ENCODE measurements around the gene SYDE2. TPM values are rescaled to one million over a fixed set of nuclear protein-coding genes. Genes with fewer than 3 reads are reported as not detected.
"Not testable (repeated sequence)": the region's sequence is repeated elsewhere in the genome, so short reads cannot be mapped to it uniquely, and the experiment has no call there.

SYDE2 gene
- total RNA-seq, 2 experiments from 2014 or later: 2.7 to 2.8 TPM

- intact Hi-C loops (cut with micrococcal nuclease): no loop called here
- H3K4me3 Mint-ChIP-seq: no peak overlapping the region
- POLR2A ChIA-PET: no interaction called here
These were observed 47.5 kb downstream of the SYDE2 start for GRCh38 chr1:85153149-85153891.

GRCh38 chr1:85151446-85151845 lies 49.4 kb downstream of the SYDE2 start:
- Mint-ChIP-seq H3K27ac (no peak overlapping the region), H3K4me3 (no peak overlapping the region), H3K4me1 (ENCODE audit: low read depth) (peaks cover 13% of the 10 kb centered on the region), H3K9me3 (no peaks in the 10 kb centered on the region), H3K36me3 (no peaks in the 10 kb centered on the region), H3K27me3 (peaks cover 2% of the 10 kb centered on the region)
- intact Hi-C loops (cut with micrococcal nuclease): no loop called here
- DNase-seq: no peak
- CTCF ChIA-PET: no interaction called here
- POLR2A ChIA-PET: no interaction called here

More at GRCh38 chr1:85153149-85153891, 47.5 kb downstream of the SYDE2 start:
- no peaks in the 10 kb centered on the region for H3K27me3 Mint-ChIP-seq
- H3K4me1 Mint-ChIP-seq (ENCODE audit: low read depth): peaks cover 9% of the 10 kb centered on the region
- no peaks in the 10 kb centered on the region for H3K36me3 Mint-ChIP-seq
- no peaks in the 10 kb centered on the region for H3K9me3 Mint-ChIP-seq
- CTCF ChIA-PET: no interaction called here
- no peak for DNase-seq
- H3K27ac Mint-ChIP-seq: no peak overlapping the region

- Mint-ChIP-seq H3K4me1 (ENCODE audit: low read depth) (peaks cover 13% of the 10 kb centered on the region), H3K27ac (no peak overlapping the region), H3K9me3 (no peaks in the 10 kb centered on the region), H3K27me3 (peaks cover 2% of the 10 kb centered on the region), H3K36me3 (no peaks in the 10 kb centered on the region), H3K4me3 (no peak overlapping the region)
- DNase-seq: no peak
- ChIA-PET POLR2A (no interaction called here), CTCF (no interaction called here)
- intact Hi-C loops (cut with micrococcal nuclease): no loop called here
These were observed 51.0 kb downstream of the SYDE2 start for GRCh38 chr1:85149805-85150204.

GRCh38 chr1:85148524-85149250 lies 52.1 kb downstream of the SYDE2 start:
- Mint-ChIP-seq H3K9me3 (no peaks in the 10 kb centered on the region), H3K4me1 (ENCODE audit: low read depth) (peaks cover 13% of the 10 kb centered on the region), H3K27ac (peak overlapping the region; percentile 24), H3K36me3 (no peaks in the 10 kb centered on the region), H3K27me3 (peaks cover 2% of the 10 kb centered on the region), H3K4me3 (no peak overlapping the region)
- intact Hi-C loops (cut with micrococcal nuclease): no loop called here
- ChIA-PET CTCF (no interaction called here), POLR2A (no interaction called here)
- peak; percentile 24 for DNase-seq

- Mint-ChIP-seq H3K4me1 (ENCODE audit: low read depth) (peaks cover 13% of the 10 kb centered on the region), H3K27ac (no peak overlapping the region), H3K9me3 (no peaks in the 10 kb centered on the region), H3K36me3 (no peaks in the 10 kb centered on the region), H3K27me3 (peaks cover 2% of the 10 kb centered on the region), H3K4me3 (no peak overlapping the region)
- ChIA-PET POLR2A (no interaction called here), CTCF (no interaction called here)
- intact Hi-C loops (cut with micrococcal nuclease): no loop called here
- DNase-seq: no peak
These were observed 53.9 kb downstream of the SYDE2 start for GRCh38 chr1:85146972-85147359.

- POLR2A ChIA-PET; intact Hi-C loops (cut with micrococcal nuclease); CTCF ChIA-PET; DNase-seq; H3K27me3 Mint-ChIP-seq; H3K36me3 Mint-ChIP-seq; H3K9me3 Mint-ChIP-seq; H3K4me3 Mint-ChIP-seq; H3K27ac Mint-ChIP-seq: not testable (repeated sequence)
- peaks cover 13% of the 10 kb centered on the region for H3K4me1 Mint-ChIP-seq (ENCODE audit: low read depth)
These were observed 54.4 kb downstream of the SYDE2 start for GRCh38 chr1:85146298-85146971.

- Mint-ChIP-seq H3K27ac (no peak overlapping the region), H3K27me3 (peaks cover 2% of the 10 kb centered on the region), H3K9me3 (no peaks in the 10 kb centered on the region), H3K4me3 (no peak overlapping the region), H3K4me1 (ENCODE audit: low read depth) (peaks cover 13% of the 10 kb centered on the region), H3K36me3 (no peaks in the 10 kb centered on the region)
- ChIA-PET POLR2A (no interaction called here), CTCF (no interaction called here)
- intact Hi-C loops (cut with micrococcal nuclease): no loop called here
- DNase-seq: no peak
These were observed 56.5 kb downstream of the SYDE2 start for GRCh38 chr1:85144351-85144750.

GRCh38 chr1:85142753-85143152 lies 58.1 kb downstream of the SYDE2 start:
- intact Hi-C loops (cut with micrococcal nuclease): no loop called here
- Mint-ChIP-seq H3K36me3 (no peaks in the 10 kb centered on the region), H3K9me3 (no peaks in the 10 kb centered on the region), H3K4me1 (ENCODE audit: low read depth) (no peaks in the 10 kb centered on the region), H3K4me3 (no peak overlapping the region), H3K27me3 (peaks cover 2% of the 10 kb centered on the region), H3K27ac (no peak overlapping the region)
- DNase-seq: no peak
- ChIA-PET POLR2A (no interaction called here), CTCF (no interaction called here)

GRCh38 chr1:85138439-85138838 lies 62.4 kb downstream of the SYDE2 start:
- POLR2A ChIA-PET; H3K36me3 Mint-ChIP-seq; H3K4me3 Mint-ChIP-seq; intact Hi-C loops (cut with micrococcal nuclease); H3K4me1 Mint-ChIP-seq (ENCODE audit: low read depth); DNase-seq; H3K9me3 Mint-ChIP-seq; H3K27ac Mint-ChIP-seq; H3K27me3 Mint-ChIP-seq: not testable (repeated sequence)
- CTCF ChIA-PET: interaction anchor here (1.4 kb wide), 1 partner anchor 50 kb away, joined by 3 read pairs; no protein-coding TSS in a partner anchor

- intact Hi-C loops (cut with micrococcal nuclease): no loop called here
- ChIA-PET CTCF (interaction anchor here (1.4 kb wide), 1 partner anchor 51 kb away, joined by 3 read pairs; no protein-coding TSS in a partner anchor), POLR2A (no interaction called here)
- H3K27me3 Mint-ChIP-seq: no peaks in the 10 kb centered on the region
- H3K27ac Mint-ChIP-seq: no peak overlapping the region
- no peaks in the 10 kb centered on the region for H3K36me3 Mint-ChIP-seq
- H3K9me3 Mint-ChIP-seq: no peaks in the 10 kb centered on the region
- no peaks in the 10 kb centered on the region for H3K4me1 Mint-ChIP-seq (ENCODE audit: low read depth)
- DNase-seq: no peak
- H3K4me3 Mint-ChIP-seq: no peak overlapping the region
These were observed 63.2 kb downstream of the SYDE2 start for GRCh38 chr1:85137660-85138059.

GRCh38 chr1:85135392-85135798 lies 65.4 kb downstream of the SYDE2 start:
- CTCF ChIA-PET: no interaction called here
- no peaks in the 10 kb centered on the region for H3K36me3 Mint-ChIP-seq

GRCh38 chr1:85134583-85135391 lies 66.0 kb downstream of the SYDE2 start:
- CTCF ChIA-PET: no interaction called here
- POLR2A ChIA-PET: no interaction called here
- Mint-ChIP-seq H3K4me3 (no peak overlapping the region), H3K9me3 (no peaks in the 10 kb centered on the region), H3K36me3 (no peaks in the 10 kb centered on the region), H3K27ac (no peak overlapping the region), H3K4me1 (ENCODE audit: low read depth) (no peaks in the 10 kb centered on the region), H3K27me3 (no peaks in the 10 kb centered on the region)
- DNase-seq: no peak
- intact Hi-C loops (cut with micrococcal nuclease): no loop called here

More at GRCh38 chr1:85135392-85135798, 65.4 kb downstream of the SYDE2 start:
- no peaks in the 10 kb centered on the region for H3K9me3 Mint-ChIP-seq
- intact Hi-C loops (cut with micrococcal nuclease): no loop called here
- POLR2A ChIA-PET: no interaction called here
- H3K4me3 Mint-ChIP-seq: no peak overlapping the region
- no peaks in the 10 kb centered on the region for H3K27me3 Mint-ChIP-seq
- H3K4me1 Mint-ChIP-seq (ENCODE audit: low read depth): no peaks in the 10 kb centered on the region
- no peak overlapping the region for H3K27ac Mint-ChIP-seq
- no peak for DNase-seq
